Endothelial cell of umbilical vein (primary cell): ENCODE results near the gene SRPX2.

Experiments used
- CTCF ChIP-seq, 2 donors: IDR thresholded peaks; 1 replicate in 1 of 2; 2 replicates in 1 of 2; pipeline ENCODE4 v1.5.1; 2011; ENCODE audit warnings: low read length in 2 of 2, mild to moderate bottlenecking in 2 of 2, moderate library complexity in 2 of 2, control low read depth in 1 of 2, inconsistent platforms in 1 of 2, low read depth in 1 of 2; ENCODE audit not compliant: insufficient read depth in 1 of 2; ENCODE audit errors: extremely low read depth in 1 of 2
- MYC ChIP-seq: IDR thresholded peaks from one replicate; pipeline ENCODE4 v1.6.1; 2011; ENCODE audit warnings: mild to moderate bottlenecking, low read depth, low read length
- POLR2AphosphoS5 ChIP-seq: IDR thresholded peaks from 2 replicates; pipeline ENCODE4 v1.6.1; 2012; ENCODE audit warnings: low read depth, mild to moderate bottlenecking, control low read depth, low read length, moderate library complexity; ENCODE audit not compliant: insufficient read depth

- TF ChIP-seq POLR2AphosphoS5 (no peak), CTCF (IDR thresholded peaks at IDR 0.05; ENCODE audit: extremely low read depth in 1 of 2, insufficient read depth in 1 of 2, low read depth in 1 of 2, low read length in 2 of 2) (no peak), MYC (no peak)
Measured at GRCh38 chrX:100623001-100623400, 21.0 kb upstream of the SRPX2 start.
